ENCODE results near the gene C9orf153.

Gene C9orf153

DNA sequence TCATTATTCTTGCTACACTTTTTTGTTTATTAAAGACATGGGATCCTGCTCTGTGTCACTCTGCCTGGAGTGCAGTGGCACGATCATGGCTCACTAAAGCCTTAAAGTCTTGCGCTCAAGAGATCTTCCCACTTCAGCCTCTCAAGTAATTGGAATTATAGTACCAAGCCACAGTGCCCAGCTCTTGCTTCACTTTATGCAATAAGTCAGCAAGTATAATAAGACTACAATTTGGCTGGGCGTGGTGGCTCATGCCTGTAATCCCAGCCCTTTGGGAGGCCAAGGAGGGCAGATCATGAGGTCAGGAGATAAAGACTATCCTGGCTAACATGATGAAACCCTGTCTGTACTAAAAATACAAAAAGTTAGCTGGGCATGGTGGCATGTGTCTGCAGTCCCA is 5.9 kb downstream of the C9orf153 start:
- in situ Hi-C loops (cut with HindIII; ENCODE audit: low sequenced_read_pairs): no loop called here
- no peak overlapping the region for H3K4me3 ChIP-seq (ENCODE audit: low read depth, low read length)
- DNase-seq (ENCODE audit: low read depth, low spot score): no peak
- TF ChIP-seq, protein P1, sequence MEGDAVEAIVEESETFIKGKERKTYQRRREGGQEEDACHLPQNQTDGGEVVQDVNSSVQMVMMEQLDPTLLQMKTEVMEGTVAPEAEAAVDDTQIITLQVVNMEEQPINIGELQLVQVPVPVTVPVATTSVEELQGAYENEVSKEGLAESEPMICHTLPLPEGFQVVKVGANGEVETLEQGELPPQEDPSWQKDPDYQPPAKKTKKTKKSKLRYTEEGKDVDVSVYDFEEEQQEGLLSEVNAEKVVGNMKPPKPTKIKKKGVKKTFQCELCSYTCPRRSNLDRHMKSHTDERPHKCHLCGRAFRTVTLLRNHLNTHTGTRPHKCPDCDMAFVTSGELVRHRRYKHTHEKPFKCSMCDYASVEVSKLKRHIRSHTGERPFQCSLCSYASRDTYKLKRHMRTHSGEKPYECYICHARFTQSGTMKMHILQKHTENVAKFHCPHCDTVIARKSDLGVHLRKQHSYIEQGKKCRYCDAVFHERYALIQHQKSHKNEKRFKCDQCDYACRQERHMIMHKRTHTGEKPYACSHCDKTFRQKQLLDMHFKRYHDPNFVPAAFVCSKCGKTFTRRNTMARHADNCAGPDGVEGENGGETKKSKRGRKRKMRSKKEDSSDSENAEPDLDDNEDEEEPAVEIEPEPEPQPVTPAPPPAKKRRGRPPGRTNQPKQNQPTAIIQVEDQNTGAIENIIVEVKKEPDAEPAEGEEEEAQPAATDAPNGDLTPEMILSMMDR (IDR thresholded peaks at IDR 0.05; ENCODE audit: low read depth, low read length): no peak

DNA sequence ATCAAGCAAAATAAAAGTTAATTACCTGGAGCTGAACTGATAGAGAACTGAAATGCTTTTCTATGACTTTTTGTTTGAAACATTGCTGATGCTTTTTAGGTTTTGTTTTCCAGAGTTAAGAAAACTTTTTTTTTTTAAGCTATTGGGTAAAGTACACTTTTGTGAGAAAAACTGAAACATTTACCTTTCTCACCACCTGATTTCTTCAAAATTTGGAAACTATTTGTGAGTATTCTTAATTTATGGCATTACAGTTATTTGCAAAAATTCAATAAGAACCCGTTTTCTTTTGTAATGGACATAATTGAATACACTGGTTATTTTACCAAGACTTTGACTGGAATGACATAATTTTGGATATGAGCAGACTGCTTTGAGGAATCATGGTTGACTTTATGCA is 6.6 kb downstream of the C9orf153 start:
- in situ Hi-C loops (cut with HindIII; ENCODE audit: low sequenced_read_pairs): no loop called here
- no peak overlapping the region for H3K4me3 ChIP-seq (ENCODE audit: low read depth, low read length)
- DNase-seq (ENCODE audit: low read depth, low spot score): peak; percentile 12
- TF ChIP-seq, protein P1 (IDR thresholded peaks at IDR 0.05; ENCODE audit: low read depth, low read length): no peak

DNA sequence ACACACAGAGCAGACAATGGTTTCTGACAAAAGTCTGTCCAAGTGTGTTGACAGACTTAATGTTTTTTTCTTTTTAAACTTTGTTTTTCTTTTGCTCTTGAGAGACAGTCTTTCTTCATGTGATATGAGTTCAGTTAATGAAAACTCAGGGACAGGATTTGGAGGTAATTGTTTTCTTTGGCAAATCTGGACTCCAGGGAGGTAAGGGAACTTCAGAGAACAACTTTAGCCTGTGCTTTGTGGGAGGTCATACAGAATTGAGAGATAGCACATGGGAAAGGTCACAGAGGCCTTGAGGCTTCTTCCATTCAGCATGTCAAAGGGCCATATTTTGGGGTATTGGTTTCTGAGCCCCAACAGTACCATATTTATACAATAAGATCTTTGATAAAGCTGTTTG is 9.3 kb downstream of the C9orf153 start:
- no peak for DNase-seq (ENCODE audit: low read depth, low spot score)
- TF ChIP-seq, protein P1 (IDR thresholded peaks at IDR 0.05; ENCODE audit: low read depth, low read length): no peak
- no peak overlapping the region for H3K4me3 ChIP-seq (ENCODE audit: low read depth, low read length)
- in situ Hi-C loops (cut with HindIII; ENCODE audit: low sequenced_read_pairs): no loop called here

DNA sequence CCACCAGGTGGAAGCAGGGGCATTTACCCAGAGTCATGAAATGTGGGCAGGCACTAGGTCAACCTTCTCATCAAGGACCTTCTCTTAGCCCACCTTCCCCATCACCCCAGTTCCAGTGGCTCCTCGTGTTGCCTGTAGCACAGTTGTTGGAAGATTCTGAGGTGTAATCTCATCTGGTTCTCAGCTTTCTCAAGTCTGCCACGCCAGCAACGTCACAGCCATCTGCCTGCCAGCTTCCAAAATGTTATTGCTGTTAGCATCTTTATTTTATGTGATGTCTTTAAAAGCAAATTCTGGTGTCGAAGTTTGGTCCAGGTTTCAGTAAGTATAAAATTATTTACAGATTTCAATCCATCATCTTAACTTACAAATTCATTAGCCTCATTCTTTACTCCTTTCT is 10.7 kb downstream of the C9orf153 start:
- no peak overlapping the region for H3K4me3 ChIP-seq (ENCODE audit: low read depth, low read length)
- DNase-seq (ENCODE audit: low read depth, low spot score): no peak
- TF ChIP-seq, protein P1 (IDR thresholded peaks at IDR 0.05; ENCODE audit: low read depth, low read length): no peak
- in situ Hi-C loops (cut with HindIII; ENCODE audit: low sequenced_read_pairs): no loop called here

DNA sequence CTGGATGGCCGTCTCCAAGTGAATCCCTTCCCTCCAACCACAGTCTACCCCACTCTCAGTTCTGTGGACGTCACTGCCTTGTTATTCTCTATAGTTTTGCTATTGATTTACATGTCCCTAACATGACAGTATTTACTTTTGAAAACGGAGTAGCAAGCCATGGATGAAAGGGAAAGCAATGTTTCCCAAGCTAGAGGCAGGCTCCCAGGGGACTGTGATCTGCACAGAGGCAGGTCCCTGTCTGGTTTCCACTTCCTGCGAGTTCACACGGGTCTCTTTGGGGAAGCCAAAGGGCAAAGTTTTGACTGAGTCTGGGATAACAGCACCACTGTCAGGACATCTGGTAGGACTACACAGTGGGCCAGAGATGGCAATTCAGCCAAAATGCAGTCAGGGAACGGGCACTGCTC is 12.7 kb downstream of the C9orf153 start:
- in situ Hi-C loops (cut with HindIII; ENCODE audit: low sequenced_read_pairs): no loop called here
- peak; percentile 34 for DNase-seq (ENCODE audit: low read depth, low spot score)
- no peak overlapping the region for H3K4me3 ChIP-seq (ENCODE audit: low read depth, low read length)
- TF ChIP-seq, protein P1 (IDR thresholded peaks at IDR 0.05; ENCODE audit: low read depth, low read length): no peak

DNA sequence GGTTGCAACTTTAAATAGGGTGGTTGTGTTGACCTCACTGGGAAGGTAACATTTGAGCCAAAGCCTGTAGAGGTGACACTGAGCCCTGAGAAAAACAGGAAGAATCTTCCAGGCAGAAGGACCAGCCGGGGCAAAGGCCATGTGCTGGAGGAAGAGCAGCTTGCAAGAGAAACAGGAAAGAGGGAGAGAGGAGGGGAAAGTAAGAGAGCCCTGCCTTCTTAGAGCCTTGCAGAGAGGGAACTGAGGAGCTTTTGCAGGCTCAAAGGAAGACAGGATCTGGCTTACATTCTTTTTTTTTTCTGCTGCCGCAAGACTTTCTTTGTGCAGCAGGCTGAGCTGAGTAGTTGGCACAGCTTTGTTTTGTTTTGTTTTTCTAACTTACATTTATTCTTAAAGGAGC is 17.4 kb downstream of the C9orf153 start:
- no peak overlapping the region for H3K4me3 ChIP-seq (ENCODE audit: low read depth, low read length)
- in situ Hi-C loops (cut with HindIII; ENCODE audit: low sequenced_read_pairs): no loop called here
- TF ChIP-seq, protein P1 (IDR thresholded peaks at IDR 0.05; ENCODE audit: low read depth, low read length): no peak
- DNase-seq (ENCODE audit: low read depth, low spot score): no peak

DNA sequence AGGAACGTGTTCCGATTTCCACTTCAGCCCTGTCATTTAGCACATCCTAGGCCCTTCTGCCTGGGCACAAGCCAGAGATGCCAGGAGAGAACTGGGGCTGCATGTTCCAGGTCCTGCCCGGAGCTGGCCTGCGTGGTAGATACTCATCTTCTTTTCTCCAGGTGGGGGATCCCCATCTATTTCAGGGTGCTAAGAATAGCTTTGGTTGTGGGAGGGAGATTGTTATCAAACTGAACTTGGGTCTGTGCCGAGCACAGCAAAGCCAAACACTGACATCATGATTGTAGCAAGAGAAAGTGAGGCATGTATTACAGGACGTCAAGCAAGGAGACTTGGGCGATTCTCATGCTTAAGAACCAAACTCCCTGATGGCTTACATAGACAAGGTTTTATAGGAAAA is 18.2 kb downstream of the C9orf153 start:
- DNase-seq (ENCODE audit: low read depth, low spot score): no peak
- no peak overlapping the region for H3K4me3 ChIP-seq (ENCODE audit: low read depth, low read length)
- in situ Hi-C loops (cut with HindIII; ENCODE audit: low sequenced_read_pairs): no loop called here
- TF ChIP-seq, protein P1 (IDR thresholded peaks at IDR 0.05; ENCODE audit: low read depth, low read length): no peak
